ENCODE data around the gene WDR91.

Gene WDR91

GRCh38 chr7:135207406-135208101 is 3.8 kb downstream of the WDR91 start:
- Histone ChIP-seq H3K14ac (ENCODE audit: low read length) (peak overlapping the region; percentile 62), H3K79me1 (ENCODE audit: low read length) (peaks cover 16% of the 10 kb centered on the region), H2BK120ac (ENCODE audit: insufficient read depth, low read length, poor library complexity) (peak overlapping the region; percentile 35), H3K79me2 (ENCODE audit: control insufficient read depth, insufficient read depth, low read length, poor library complexity) (peaks cover 9% of the 10 kb centered on the region), H3K27me3 (ENCODE audit: insufficient read depth, low read length) (no peaks in the 10 kb centered on the region), H4K12ac (ENCODE audit: low read depth, low read length) (peak overlapping the region; percentile 20), H2BK5ac (ENCODE audit: low read depth, low read length, poor library complexity) (peak overlapping the region; percentile 28), H4K8ac (ENCODE audit: low read depth, low read length) (no peak overlapping the region), H4K91ac (ENCODE audit: low read depth, low read length) (peak overlapping the region; percentile 16), H3K23ac (ENCODE audit: low read length) (no peak overlapping the region), H3K4me1 (ENCODE audit: control insufficient read depth in 1 of 2, insufficient read depth in 2 of 2, low read length in 2 of 2) (peaks cover 30 to 32% of the 10 kb centered on the region in 2 experiments), H3K18ac (ENCODE audit: low read length) (peak overlapping the region; percentile 44), H3K9me3 (ENCODE audit: insufficient read depth, low read depth, low read length) (no peaks in the 10 kb centered on the region), H3K4me3 (ENCODE audit: low read depth, low read length) (no peak overlapping the region), H2AFZ (ENCODE audit: insufficient read depth, low read length, poor library complexity) (no peak overlapping the region), H3K27ac (ENCODE audit: low read depth, low read length) (no peak overlapping the region), H2AK5ac (ENCODE audit: low read length) (no peak overlapping the region), H2BK12ac (ENCODE audit: low read length) (peak overlapping the region; percentile 29), H3K4ac (ENCODE audit: low read depth, low read length) (no peak overlapping the region), H3K4me2 (ENCODE audit: low read length) (no peak overlapping the region), H3K9ac (ENCODE audit: low read length) (no peak overlapping the region), H3K36me3 (ENCODE audit: control insufficient read depth in 1 of 2, insufficient read depth in 2 of 2, low read length in 2 of 2) (peaks cover 15 to 16% of the 10 kb centered on the region in 2 experiments)
- no CpG with 5 or more reads among the region's 8 CpGs for WGBS (ENCODE audit: extremely low coverage, insufficient coverage, insufficient read length)
- DNase-seq: no peak

GRCh38 chr7:135206941-135207391 is 4.4 kb downstream of the WDR91 start:
- peaks cover 30 to 32% of the 10 kb centered on the region in 2 experiments for H3K4me1 ChIP-seq (ENCODE audit: control insufficient read depth in 1 of 2, insufficient read depth in 2 of 2, low read length in 2 of 2)
- no CpG with 5 or more reads among the region's 7 CpGs for WGBS (ENCODE audit: extremely low coverage, insufficient coverage, insufficient read length)
- H2BK5ac ChIP-seq (ENCODE audit: low read depth, low read length, poor library complexity): no peak overlapping the region
- peaks cover 16% of the 10 kb centered on the region for H3K79me1 ChIP-seq (ENCODE audit: low read length)
- H3K79me2 ChIP-seq (ENCODE audit: control insufficient read depth, insufficient read depth, low read length, poor library complexity): peaks cover 9% of the 10 kb centered on the region
- H2BK120ac ChIP-seq (ENCODE audit: insufficient read depth, low read length, poor library complexity): no peak overlapping the region
- no peak overlapping the region for H3K23ac ChIP-seq (ENCODE audit: low read length)
- H2AK5ac ChIP-seq (ENCODE audit: low read length): no peak overlapping the region
- no peak overlapping the region for H3K27ac ChIP-seq (ENCODE audit: low read depth, low read length)
- H3K9me3 ChIP-seq (ENCODE audit: insufficient read depth, low read depth, low read length): no peaks in the 10 kb centered on the region
- H3K9ac ChIP-seq (ENCODE audit: low read length): no peak overlapping the region
- no peak overlapping the region for H3K4me2 ChIP-seq (ENCODE audit: low read length)
- H3K27me3 ChIP-seq (ENCODE audit: insufficient read depth, low read length): no peaks in the 10 kb centered on the region
- no peak overlapping the region for H2BK12ac ChIP-seq (ENCODE audit: low read length)
- peaks cover 15 to 16% of the 10 kb centered on the region in 2 experiments for H3K36me3 ChIP-seq (ENCODE audit: control insufficient read depth in 1 of 2, insufficient read depth in 2 of 2, low read length in 2 of 2)
- no peak overlapping the region for H3K18ac ChIP-seq (ENCODE audit: low read length)
- DNase-seq: peak in 1 of 2 donors; percentile 16
- no peak overlapping the region for H3K4me3 ChIP-seq (ENCODE audit: low read depth, low read length)
- H4K8ac ChIP-seq (ENCODE audit: low read depth, low read length): no peak overlapping the region
- H4K91ac ChIP-seq (ENCODE audit: low read depth, low read length): no peak overlapping the region
- no peak overlapping the region for H2AFZ ChIP-seq (ENCODE audit: insufficient read depth, low read length, poor library complexity)
- no peak overlapping the region for H3K14ac ChIP-seq (ENCODE audit: low read length)
- H3K4ac ChIP-seq (ENCODE audit: low read depth, low read length): no peak overlapping the region
- H4K12ac ChIP-seq (ENCODE audit: low read depth, low read length): no peak overlapping the region

GRCh38 chr7:135205850-135206249 is 5.5 kb downstream of the WDR91 start:
- no CpG with 5 or more reads among the region's 8 CpGs for WGBS (ENCODE audit: extremely low coverage, insufficient coverage, insufficient read length)
- H4K91ac ChIP-seq (ENCODE audit: low read depth, low read length): no peak overlapping the region
- H3K4me3 ChIP-seq (ENCODE audit: low read depth, low read length): no peak overlapping the region
- peaks cover 30 to 31% of the 10 kb centered on the region in 2 experiments for H3K4me1 ChIP-seq (ENCODE audit: control insufficient read depth in 1 of 2, insufficient read depth in 2 of 2, low read length in 2 of 2)
- no peak overlapping the region for H3K4ac ChIP-seq (ENCODE audit: low read depth, low read length)
- DNase-seq: no peak
- H3K79me2 ChIP-seq (ENCODE audit: control insufficient read depth, insufficient read depth, low read length, poor library complexity): peaks cover 2% of the 10 kb centered on the region
- H2BK12ac ChIP-seq (ENCODE audit: low read length): no peak overlapping the region
- H3K27me3 ChIP-seq (ENCODE audit: insufficient read depth, low read length): no peaks in the 10 kb centered on the region
- H3K23ac ChIP-seq (ENCODE audit: low read length): no peak overlapping the region
- H4K12ac ChIP-seq (ENCODE audit: low read depth, low read length): no peak overlapping the region
- H3K18ac ChIP-seq (ENCODE audit: low read length): no peak overlapping the region
- no peak overlapping the region for H3K4me2 ChIP-seq (ENCODE audit: low read length)
- H3K79me1 ChIP-seq (ENCODE audit: low read length): peaks cover 7% of the 10 kb centered on the region
- no peak overlapping the region for H2BK120ac ChIP-seq (ENCODE audit: insufficient read depth, low read length, poor library complexity)
- no peaks in the 10 kb centered on the region for H3K9me3 ChIP-seq (ENCODE audit: insufficient read depth, low read depth, low read length)
- no peak overlapping the region for H2BK5ac ChIP-seq (ENCODE audit: low read depth, low read length, poor library complexity)
- H4K8ac ChIP-seq (ENCODE audit: low read depth, low read length): no peak overlapping the region
- H3K27ac ChIP-seq (ENCODE audit: low read depth, low read length): no peak overlapping the region
- no peak overlapping the region for H3K9ac ChIP-seq (ENCODE audit: low read length)
- H3K36me3 ChIP-seq (ENCODE audit: control insufficient read depth in 1 of 2, insufficient read depth in 2 of 2, low read length in 2 of 2): peaks cover 15 to 16% of the 10 kb centered on the region in 2 experiments
- H3K14ac ChIP-seq (ENCODE audit: low read length): no peak overlapping the region
- H2AK5ac ChIP-seq (ENCODE audit: low read length): no peak overlapping the region
- H2AFZ ChIP-seq (ENCODE audit: insufficient read depth, low read length, poor library complexity): no peak overlapping the region

- no peak overlapping the region for H4K91ac ChIP-seq (ENCODE audit: low read depth, low read length)
- no peak overlapping the region for H2BK120ac ChIP-seq (ENCODE audit: insufficient read depth, low read length, poor library complexity)
- DNase-seq: peak; percentile 17 to 66
- H3K14ac ChIP-seq (ENCODE audit: low read length): no peak overlapping the region
- H2AFZ ChIP-seq (ENCODE audit: insufficient read depth, low read length, poor library complexity): no peak overlapping the region
- H3K23ac ChIP-seq (ENCODE audit: low read length): no peak overlapping the region
- no peaks in the 10 kb centered on the region for H3K9me3 ChIP-seq (ENCODE audit: insufficient read depth, low read depth, low read length)
- no peak overlapping the region for H2BK5ac ChIP-seq (ENCODE audit: low read depth, low read length, poor library complexity)
- H3K18ac ChIP-seq (ENCODE audit: low read length): no peak overlapping the region
- H4K12ac ChIP-seq (ENCODE audit: low read depth, low read length): no peak overlapping the region
- H3K36me3 ChIP-seq (ENCODE audit: control insufficient read depth in 1 of 2, insufficient read depth in 2 of 2, low read length in 2 of 2): peaks cover 15 to 16% of the 10 kb centered on the region in 2 experiments
- H3K4ac ChIP-seq (ENCODE audit: low read depth, low read length): no peak overlapping the region
- H3K27ac ChIP-seq (ENCODE audit: low read depth, low read length): no peak overlapping the region
- no peak overlapping the region for H3K4me3 ChIP-seq (ENCODE audit: low read depth, low read length)
- H2BK12ac ChIP-seq (ENCODE audit: low read length): no peak overlapping the region
- peaks cover 1% of the 10 kb centered on the region for H3K79me2 ChIP-seq (ENCODE audit: control insufficient read depth, insufficient read depth, low read length, poor library complexity)
- no peaks in the 10 kb centered on the region for H3K27me3 ChIP-seq (ENCODE audit: insufficient read depth, low read length)
- no peak overlapping the region for H4K8ac ChIP-seq (ENCODE audit: low read depth, low read length)
- no peak overlapping the region for H2AK5ac ChIP-seq (ENCODE audit: low read length)
- H3K4me1 ChIP-seq (ENCODE audit: control insufficient read depth in 1 of 2, insufficient read depth in 2 of 2, low read length in 2 of 2): peaks cover 23 to 26% of the 10 kb centered on the region in 2 experiments
- no CpG with 5 or more reads among the region's 5 CpGs for WGBS (ENCODE audit: extremely low coverage, insufficient coverage, insufficient read length)
- no peak overlapping the region for H3K9ac ChIP-seq (ENCODE audit: low read length)
- H3K4me2 ChIP-seq (ENCODE audit: low read length): no peak overlapping the region
- peaks cover 6% of the 10 kb centered on the region for H3K79me1 ChIP-seq (ENCODE audit: low read length)
These were observed 6.5 kb downstream of the WDR91 start for GRCh38 chr7:135204876-135205275.

Data from trophoblast cell (in vitro differentiated cells and primary cell).